ENCODE measurements around the gene MYMK.

The MYMK gene

GRCh38 chr9:133477992-133478850 lies 46.5 kb downstream of the MYMK start:
- peak in 1 of 2 donors; percentile 19 for DNase-seq

GRCh38 chr9:133477461-133477860 lies 47.3 kb downstream of the MYMK start:
- no peak for DNase-seq

- DNase-seq: no peak
Measured at GRCh38 chr9:133476941-133477340, 47.8 kb downstream of the MYMK start.

GRCh38 chr9:133476036-133476931 lies 48.5 kb downstream of the MYMK start:
- DNase-seq: no peak

- DNase-seq: no peak
Measured at GRCh38 chr9:133475292-133476012, 49.3 kb downstream of the MYMK start.

- no peak for DNase-seq
Measured at GRCh38 chr9:133474853-133475252, 49.9 kb downstream of the MYMK start.

GRCh38 chr9:133474215-133474614 lies 50.5 kb downstream of the MYMK start:
- DNase-seq: no peak

GRCh38 chr9:133473743-133474142 lies 51.0 kb downstream of the MYMK start:
- no peak for DNase-seq

- DNase-seq: no peak
Measured at GRCh38 chr9:133472753-133473378, 51.9 kb downstream of the MYMK start.

- DNase-seq: no peak
Measured at GRCh38 chr9:133472277-133472645, 52.5 kb downstream of the MYMK start.

- DNase-seq: no peak
Measured at GRCh38 chr9:133471551-133472276, 53.0 kb downstream of the MYMK start.

- DNase-seq: no peak
Measured at GRCh38 chr9:133470988-133471387, 53.8 kb downstream of the MYMK start.

- DNase-seq: no peak
Measured at GRCh38 chr9:133470427-133470924, 54.3 kb downstream of the MYMK start.

- no peak for DNase-seq
Measured at GRCh38 chr9:133468777-133469421, 55.9 kb downstream of the MYMK start.

- no peak for DNase-seq
Measured at GRCh38 chr9:133468374-133468773, 56.4 kb downstream of the MYMK start.

GRCh38 chr9:133467101-133467500 lies 57.7 kb downstream of the MYMK start:
- DNase-seq: no peak

- DNase-seq: no peak
Measured at GRCh38 chr9:133465984-133466383, 58.8 kb downstream of the MYMK start.

- no peak for DNase-seq
Measured at GRCh38 chr9:133464638-133465037, 60.1 kb downstream of the MYMK start.

Measured in stimulated activated CD4-positive, alpha-beta T cell treated with anti-CD3 and anti-CD28 coated beads, Interleukin-2, amount 100 ng/mL, for 24 hours (primary cell).